CD4-positive, CD25-positive, alpha-beta regulatory T cell (primary cell): ENCODE data around the gene CSAD. TPM values are rescaled to one million over a fixed set of nuclear protein-coding genes. Genes with fewer than 3 reads are reported as not detected.

Experiments used
- ATAC-seq, 2 donors: fragments of 150-1000 bp; cut with Tn5 transposase; one replicate each; pipeline ENCODE4 v1.10.0; 2021; ENCODE audit warnings: low read depth in 2 of 2, moderate number of reproducible peaks in 2 of 2, moderate library complexity in 1 of 2
- DNase-seq, 3 donors: peaks; one replicate each; pipeline versions ENCODE4 v3.0.0 to v3.0.0-alpha.2; 2012 to 2022; ENCODE audit warnings: mixed read lengths in 1 of 3
- H3K27ac ChIP-seq: one replicate; pipeline ENCODE4 v1.7.0; 2013; ENCODE audit warnings: mild to moderate bottlenecking, low read length; ENCODE audit not compliant: insufficient read depth, poor library complexity, severe bottlenecking
- H3K27me3 ChIP-seq: one replicate; pipeline ENCODE4 v1.7.0; 2013; ENCODE audit warnings: low read length; ENCODE audit not compliant: control insufficient read depth, insufficient read depth
- H3K36me3 ChIP-seq: one replicate; pipeline ENCODE4 v1.7.0; 2013; ENCODE audit warnings: mild to moderate bottlenecking, low read length, moderate library complexity; ENCODE audit not compliant: control insufficient read depth, insufficient read depth
- H3K4me1 ChIP-seq: 2 replicates; pipeline ENCODE4 v1.7.0; 2013; ENCODE audit warnings: mild to moderate bottlenecking, low read length; ENCODE audit not compliant: insufficient read depth, control insufficient read depth, poor library complexity, severe bottlenecking
- H3K4me3 ChIP-seq: one replicate; pipeline ENCODE4 v1.7.0; 2013; ENCODE audit warnings: low read depth, mild to moderate bottlenecking, low read length, moderate library complexity
- H3K9me3 ChIP-seq, 2 experiments: 1 replicate in 1 of 2; 2 replicates in 1 of 2; pipeline ENCODE4 v1.7.0; 2013; ENCODE audit warnings: low read length in 2 of 2, mild to moderate bottlenecking in 1 of 2, moderate library complexity in 1 of 2; ENCODE audit not compliant: control insufficient read depth in 2 of 2
- H3K27ac Mint-ChIP-seq, 3 donors: one replicate each; pipeline ENCODE4 v1.8.0; 2020 to 2022; ENCODE audit warnings: mild to moderate bottlenecking in 3 of 3, mixed read lengths in 3 of 3, moderate library complexity in 2 of 3
- H3K27me3 Mint-ChIP-seq: one replicate; pipeline ENCODE4 v1.8.0; 2022; ENCODE audit warnings: mild to moderate bottlenecking, mixed read lengths
- H3K36me3 Mint-ChIP-seq: one replicate; pipeline ENCODE4 v1.8.0; 2020; ENCODE audit warnings: mixed read lengths
- H3K4me1 Mint-ChIP-seq, 4 donors: one replicate each; pipeline ENCODE4 v1.8.0; 2020 to 2022; ENCODE audit warnings: mixed read lengths in 4 of 4, mild to moderate bottlenecking in 1 of 4
- H3K4me3 Mint-ChIP-seq, 4 donors: one replicate each; pipeline ENCODE4 v1.8.0; 2020 to 2022; ENCODE audit warnings: mild to moderate bottlenecking in 4 of 4, mixed read lengths in 4 of 4, moderate library complexity in 3 of 4
- H3K9me3 Mint-ChIP-seq, 7 donors: one replicate each; pipeline ENCODE4 v1.8.0; 2020 to 2022; ENCODE audit warnings: mixed read lengths in 7 of 7, mild to moderate bottlenecking in 3 of 7, moderate library complexity in 2 of 7
- polyA plus RNA-seq, 4 donors: library from polyadenylated mRNA; unstranded; fragments of 300-500 nt; fragmentation: Illumina TruSeq; gene quantifications; one replicate each; pipeline ENCODE4 v1.2.3, GENCODE V29; 2021
- total RNA-seq: library from RNA; stranded (reverse); gene quantifications from one replicate; pipeline ENCODE4 v1.2.3, GENCODE V29; 2022

The CSAD gene
- total and polyA plus RNA-seq, 5 donors from 2014 or later = 1.2 to 68.0 (median 1.7) TPM

DNA sequence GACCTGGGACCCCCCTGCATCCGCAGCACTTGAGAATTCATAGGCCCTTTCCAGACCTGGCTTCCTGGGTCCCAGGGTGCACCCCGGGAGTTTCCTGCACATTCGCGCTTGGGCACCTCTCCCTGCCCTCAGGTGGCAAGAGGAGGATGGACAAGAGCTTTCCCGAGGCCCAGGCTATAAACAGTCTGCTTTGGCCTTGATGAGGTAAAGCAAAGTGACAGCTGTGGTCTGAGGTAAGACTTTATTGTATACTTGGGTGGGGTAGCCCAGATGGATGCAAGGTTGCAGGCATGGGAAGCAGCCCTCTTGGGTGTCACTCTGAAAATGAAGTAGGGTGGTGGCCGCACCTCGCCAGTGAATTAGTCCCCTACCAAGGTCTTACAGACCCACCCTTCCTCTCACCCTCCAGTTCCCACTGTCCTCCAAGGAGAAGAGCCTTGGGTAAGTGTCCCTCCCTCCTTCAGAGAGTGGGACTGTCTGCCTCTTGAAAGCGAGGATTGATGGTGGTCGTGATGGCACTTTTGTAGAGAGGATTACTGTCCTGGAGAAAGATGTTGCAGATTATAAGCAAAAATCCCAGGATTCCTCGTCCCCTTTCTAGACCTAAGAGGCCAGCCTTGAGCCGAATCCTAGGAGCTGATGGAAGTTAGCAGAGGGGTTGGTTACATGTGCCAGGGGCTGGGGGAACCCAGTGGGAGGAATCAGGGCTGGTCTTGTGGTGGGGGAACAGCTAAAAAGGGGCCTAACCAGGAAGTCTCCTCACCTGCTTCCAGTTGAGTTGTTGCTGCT is 10.6 kb upstream of the CSAD start:
- Mint-ChIP-seq H3K36me3 (peaks cover 54% of the 10 kb centered on the region), H3K4me1 (peaks cover 0 to 29% (median 5%) of the 10 kb centered on the region in 4 donors), H3K4me3 (peak overlapping the region in 1 of 4 donors; percentile 35), H3K9me3 (no peaks in the 10 kb centered on the region), H3K27me3 (no peaks in the 10 kb centered on the region), H3K27ac (no peak overlapping the region)
- Histone ChIP-seq H3K27ac (no peak overlapping the region), H3K36me3 (peaks cover 92% of the 10 kb centered on the region), H3K4me3 (no peak overlapping the region), H3K9me3 (no peaks in the 10 kb centered on the region), H3K27me3 (no peaks in the 10 kb centered on the region), H3K4me1 (no peaks in the 10 kb centered on the region)
- DNase-seq = no peak
- no peak for ATAC-seq

DNA sequence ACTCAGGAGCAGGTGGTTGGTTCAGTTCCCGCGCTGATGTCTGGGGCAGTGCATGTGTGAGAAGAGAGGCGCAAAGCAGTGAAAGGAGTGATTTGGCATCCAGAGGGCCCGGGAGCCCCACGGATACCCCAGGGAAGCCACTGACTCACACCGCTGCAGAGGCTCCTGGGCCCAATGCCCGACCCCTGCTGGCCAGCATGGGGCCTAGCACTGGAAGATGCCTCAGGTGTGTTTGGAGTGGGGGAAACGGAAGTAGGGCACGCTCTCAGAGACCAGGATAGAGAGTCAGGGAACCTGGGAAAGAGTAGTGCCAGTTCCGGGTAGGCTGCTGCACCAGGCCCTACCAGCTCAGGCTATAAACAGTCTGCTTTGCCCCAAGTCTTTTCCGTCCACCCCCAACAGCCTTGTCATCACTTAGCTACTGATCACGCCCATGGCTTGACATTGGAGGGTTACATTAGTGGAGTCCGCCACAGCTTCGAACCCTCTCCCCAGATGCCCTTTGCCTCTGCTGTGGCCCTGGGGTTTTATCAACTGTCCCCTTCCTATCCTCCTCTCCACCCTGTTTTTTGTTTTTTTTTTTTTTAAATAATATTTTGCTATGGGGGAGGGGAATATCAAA is 9.5 kb upstream of the CSAD start:
- H3K27ac ChIP-seq = no peak overlapping the region

DNA sequence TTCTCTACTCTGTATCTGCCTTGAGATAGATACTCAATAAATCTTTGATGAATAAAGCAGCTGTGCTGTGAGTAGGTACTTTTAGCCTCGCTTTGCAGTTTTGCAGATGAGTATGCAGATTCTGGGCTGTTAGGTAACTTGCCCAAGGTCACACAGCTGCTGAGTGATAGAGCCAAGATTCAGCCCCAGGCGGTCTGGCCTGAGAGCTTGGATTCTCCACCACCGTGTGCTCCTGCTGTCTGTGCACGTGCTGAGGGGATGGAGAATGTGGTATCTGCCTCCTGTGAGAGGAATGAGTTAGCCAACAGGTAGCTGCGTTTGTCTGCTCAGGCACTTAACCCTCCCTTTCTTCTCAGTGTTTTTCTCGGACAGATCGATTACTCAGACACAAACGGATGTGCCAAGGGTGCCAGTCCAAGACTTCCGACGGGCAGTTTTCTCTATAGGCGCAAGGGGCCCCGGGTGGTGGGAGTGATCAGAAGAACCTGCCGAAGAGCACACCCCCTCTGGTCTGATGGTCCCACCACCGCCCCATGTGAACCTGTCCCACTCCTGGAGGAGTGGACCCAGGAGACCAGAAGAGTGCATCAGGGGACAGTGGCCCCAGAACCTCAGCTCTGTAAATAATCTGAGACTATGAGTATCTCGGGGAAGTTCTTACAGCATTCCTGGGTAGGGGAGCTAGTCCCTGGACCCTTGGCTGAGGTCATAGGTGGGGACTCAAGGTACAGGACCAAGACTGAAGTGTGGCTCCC is 6.6 kb upstream of the CSAD start:
- H3K4me1 Mint-ChIP-seq = peaks cover 22 to 56% (median 30%) of the 10 kb centered on the region in 4 donors
- H3K27ac Mint-ChIP-seq = peak overlapping the region in 1 of 3 donors; percentile 47
- H3K4me1 ChIP-seq = peaks cover 30% of the 10 kb centered on the region
- H3K4me3 ChIP-seq = no peak overlapping the region
- peaks cover 81% of the 10 kb centered on the region for H3K36me3 ChIP-seq
- H3K9me3 ChIP-seq = no peaks in the 10 kb centered on the region
- no peak for ATAC-seq
- H3K27me3 Mint-ChIP-seq = no peaks in the 10 kb centered on the region
- H3K9me3 Mint-ChIP-seq = no peaks in the 10 kb centered on the region
- no peaks in the 10 kb centered on the region for H3K27me3 ChIP-seq
- no peak for DNase-seq
- no peak overlapping the region for H3K27ac ChIP-seq
- peak overlapping the region in 1 of 4 donors; percentile 76 for H3K4me3 Mint-ChIP-seq
- peaks cover 53% of the 10 kb centered on the region for H3K36me3 Mint-ChIP-seq

More for the DNA sequence above, 9.5 kb upstream of the CSAD start:
- DNase-seq = peak; percentile 26 to 57 (median 40)
- Histone ChIP-seq H3K27me3 (no peaks in the 10 kb centered on the region), H3K36me3 (peaks cover 92% of the 10 kb centered on the region), H3K4me1 (peaks cover 3% of the 10 kb centered on the region), H3K9me3 (no peaks in the 10 kb centered on the region), H3K4me3 (no peak overlapping the region)
- no peak overlapping the region for H3K4me3 Mint-ChIP-seq
- peak overlapping the region in 1 of 3 donors; percentile 76 for H3K27ac Mint-ChIP-seq
- peaks cover 54% of the 10 kb centered on the region for H3K36me3 Mint-ChIP-seq
- no peaks in the 10 kb centered on the region for H3K27me3 Mint-ChIP-seq
- no peaks in the 10 kb centered on the region for H3K9me3 Mint-ChIP-seq
- peaks cover 0 to 34% (median 13%) of the 10 kb centered on the region in 4 donors for H3K4me1 Mint-ChIP-seq
- ATAC-seq = peak; percentile 82 to 85

GRCh38 chr12:53186745-53187144 is 6.0 kb upstream of the CSAD start:
- H3K36me3 Mint-ChIP-seq = peaks cover 52% of the 10 kb centered on the region
- H3K4me3 ChIP-seq = no peak overlapping the region
- no peaks in the 10 kb centered on the region for H3K27me3 ChIP-seq
- H3K36me3 ChIP-seq = peaks cover 79% of the 10 kb centered on the region
- DNase-seq (no peak), ATAC-seq (no peak)
- no peak overlapping the region for H3K27ac Mint-ChIP-seq
- peaks cover 25 to 58% (median 35%) of the 10 kb centered on the region in 4 donors for H3K4me1 Mint-ChIP-seq
- no peaks in the 10 kb centered on the region for H3K9me3 Mint-ChIP-seq
- H3K9me3 ChIP-seq = no peaks in the 10 kb centered on the region
- peaks cover 36% of the 10 kb centered on the region for H3K4me1 ChIP-seq
- no peak overlapping the region for H3K27ac ChIP-seq
- H3K27me3 Mint-ChIP-seq = no peaks in the 10 kb centered on the region
- H3K4me3 Mint-ChIP-seq = peak overlapping the region in 1 of 4 donors; percentile 76

DNA sequence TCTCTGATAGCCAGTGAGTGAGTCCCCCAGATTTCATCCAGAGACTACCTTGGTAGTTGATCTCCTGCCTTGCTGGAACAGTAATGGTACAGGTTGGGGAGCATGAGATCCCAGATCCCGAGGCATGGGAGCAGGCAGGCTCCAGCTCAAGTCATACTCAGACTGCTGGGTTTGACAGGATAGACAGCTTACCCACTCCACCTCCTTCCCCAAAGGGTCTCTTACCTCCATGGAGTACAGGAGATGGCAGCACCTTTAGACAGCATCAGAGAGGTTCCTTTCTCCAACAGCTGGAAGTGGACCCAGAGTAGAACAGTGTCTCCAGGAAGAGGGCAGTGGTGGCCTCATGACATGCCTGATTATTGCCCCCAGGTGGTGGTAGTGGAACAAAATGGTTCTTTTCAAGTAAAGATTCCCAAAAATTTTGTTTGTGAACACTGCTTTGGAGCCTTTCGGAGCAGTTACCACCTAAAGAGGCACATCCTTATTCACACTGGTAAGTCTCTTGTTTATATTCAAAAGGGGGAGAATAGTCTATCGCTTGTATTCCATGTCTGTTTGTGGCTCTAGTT is 4.9 kb upstream of the CSAD start:
- no peak overlapping the region for H3K4me3 ChIP-seq
- H3K27ac ChIP-seq = no peak overlapping the region
- H3K27ac Mint-ChIP-seq = peak overlapping the region; percentile 47 to 78 (median 75)
- peaks cover 49% of the 10 kb centered on the region for H3K36me3 Mint-ChIP-seq
- DNase-seq (no peak), ATAC-seq (no peak)
- peak overlapping the region in 1 of 4 donors; percentile 76 for H3K4me3 Mint-ChIP-seq
- no peaks in the 10 kb centered on the region for H3K27me3 Mint-ChIP-seq
- peaks cover 25 to 65% (median 40%) of the 10 kb centered on the region in 4 donors for H3K4me1 Mint-ChIP-seq
- no peaks in the 10 kb centered on the region for H3K9me3 Mint-ChIP-seq
- H3K4me1 ChIP-seq = peaks cover 44% of the 10 kb centered on the region
- H3K36me3 ChIP-seq = peaks cover 68% of the 10 kb centered on the region
- no peaks in the 10 kb centered on the region for H3K9me3 ChIP-seq
- no peaks in the 10 kb centered on the region for H3K27me3 ChIP-seq

DNA sequence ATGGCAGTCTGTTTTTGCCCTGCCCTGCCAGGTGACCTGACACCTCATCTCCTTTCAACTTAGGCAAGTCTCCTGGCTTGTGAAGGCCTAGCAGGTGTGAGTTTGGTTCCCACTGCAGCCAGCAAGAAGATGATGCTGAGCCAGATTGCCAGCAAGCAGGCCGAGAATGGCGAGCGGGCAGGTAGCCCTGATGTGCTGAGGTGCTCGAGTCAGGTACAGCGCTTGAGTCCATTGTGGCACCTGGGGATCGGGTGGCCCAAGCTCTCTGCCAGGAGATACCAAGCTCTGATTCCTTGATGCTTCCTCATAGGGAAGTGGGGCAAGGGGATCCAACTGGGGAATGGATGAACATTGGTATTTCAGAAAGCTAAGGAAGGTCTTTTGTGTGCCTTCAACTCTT is 4.1 kb upstream of the CSAD start:
- H3K27ac ChIP-seq = no peak overlapping the region
- no peaks in the 10 kb centered on the region for H3K27me3 Mint-ChIP-seq
- ATAC-seq (no peak), DNase-seq (no peak)
- H3K36me3 ChIP-seq = peaks cover 67% of the 10 kb centered on the region
- no peaks in the 10 kb centered on the region for H3K9me3 ChIP-seq
- peak overlapping the region in 3 of 4 donors; percentile 13 to 46 (median 44) for H3K4me3 Mint-ChIP-seq
- no peak overlapping the region for H3K4me3 ChIP-seq
- peaks cover 48% of the 10 kb centered on the region for H3K36me3 Mint-ChIP-seq
- peaks cover 48% of the 10 kb centered on the region for H3K4me1 ChIP-seq
- H3K9me3 Mint-ChIP-seq = no peaks in the 10 kb centered on the region
- no peaks in the 10 kb centered on the region for H3K27me3 ChIP-seq
- peak overlapping the region; percentile 28 to 78 (median 68) for H3K27ac Mint-ChIP-seq
- peaks cover 25 to 64% (median 39%) of the 10 kb centered on the region in 4 donors for H3K4me1 Mint-ChIP-seq

DNA sequence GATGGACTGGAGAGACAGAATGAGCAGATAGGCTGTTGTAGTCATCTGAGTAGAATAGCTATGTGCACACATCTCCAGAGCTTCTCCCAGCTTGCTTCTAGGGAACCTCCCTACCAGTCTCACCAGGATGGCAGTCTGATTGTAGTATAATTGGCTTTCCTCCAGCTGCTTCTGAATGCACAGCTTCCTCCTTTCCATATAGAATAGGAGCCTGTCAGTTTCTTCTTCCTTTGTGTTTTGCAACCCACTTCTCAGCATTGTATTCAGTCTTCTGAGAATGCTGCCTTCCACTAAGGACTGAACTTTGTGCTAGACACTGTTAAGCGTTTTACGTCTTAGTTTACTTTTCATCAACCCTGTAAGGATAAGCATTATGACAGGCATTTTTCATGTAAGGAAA is 2.2 kb upstream of the CSAD start:
- Mint-ChIP-seq H3K27me3 (no peaks in the 10 kb centered on the region), H3K27ac (peak overlapping the region; percentile 0 to 94 (median 33)), H3K9me3 (no peaks in the 10 kb centered on the region), H3K36me3 (peaks cover 42% of the 10 kb centered on the region), H3K4me3 (peak overlapping the region; percentile 91 to 97 (median 93)), H3K4me1 (peaks cover 25 to 68% (median 47%) of the 10 kb centered on the region in 4 donors)
- Histone ChIP-seq H3K36me3 (peaks cover 49% of the 10 kb centered on the region), H3K27ac (peak overlapping the region; percentile 9), H3K27me3 (no peaks in the 10 kb centered on the region), H3K4me1 (peaks cover 55% of the 10 kb centered on the region), H3K9me3 (no peaks in the 10 kb centered on the region), H3K4me3 (peak overlapping the region; percentile 73)
- ATAC-seq (no peak), DNase-seq (no peak)
